Hindlimb muscle (tissue), 1 donor: ENCODE data around the gene PLTP. TPM values are rescaled to one million over a fixed set of nuclear protein-coding genes. Genes with fewer than 3 reads are reported as not detected.
"Not testable (repeated sequence)": the region's sequence is repeated elsewhere in the genome, so short reads cannot be mapped to it uniquely, and the experiment has no call there.

Source experiments
- DNase-seq: peaks from one replicate; pipeline ENCODE4 v3.0.0-alpha.2; 2013
- polyA plus RNA-seq: library from polyadenylated mRNA; unstranded; fragments of 120-200 nt; gene quantifications from one replicate; pipeline ENCODE4 v1.2.1, GENCODE V29; 2013; ENCODE audit not compliant: insufficient read length

The PLTP gene
- polyA plus RNA-seq, 1 donor = 26.2 TPM

- DNase-seq = no peak
Measured at GRCh38 chr20:45896641-45897161, 15.3 kb downstream of the PLTP start.

GRCh38 chr20:45894797-45895196 lies 17.2 kb downstream of the PLTP start:
- DNase-seq = no peak

GRCh38 chr20:45893831-45894230 lies 18.1 kb downstream of the PLTP start:
- no peak for DNase-seq

- DNase-seq = no peak
Measured at GRCh38 chr20:45892828-45893500, 19.0 kb downstream of the PLTP start.

GRCh38 chr20:45892049-45892825 lies 19.7 kb downstream of the PLTP start:
- DNase-seq = no peak

GRCh38 chr20:45890985-45891983 lies 20.7 kb downstream of the PLTP start, which contains the start of the genes CTSA and NEURL2:
TSS of gene CTSA (plus strand) at chr20:45891335. CDS start at chr20:45891569, 234 bp downstream.
TSS of gene NEURL2 (minus strand) at chr20:45891208. CDS start at chr20:45890991, 217 bp downstream.
- DNase-seq = peak; percentile 94

- DNase-seq = peak; percentile 84
Measured at GRCh38 chr20:45890077-45890984, 21.6 kb downstream of the PLTP start.

GRCh38 chr20:45888681-45889080 lies 23.3 kb downstream of the PLTP start:
- no peak for DNase-seq

- no peak for DNase-seq
Measured at GRCh38 chr20:45887346-45887715, 24.6 kb downstream of the PLTP start, which contains the start of gene SPATA25. TSS of gene SPATA25 (minus strand) at chr20:45887622. CDS start at chr20:45887590, 32 bp downstream.

- DNase-seq = no peak
Measured at GRCh38 chr20:45886590-45887345, 25.2 kb downstream of the PLTP start.

- DNase-seq = no peak
Measured at GRCh38 chr20:45883100-45883469, 28.9 kb downstream of the PLTP start.

- DNase-seq = no peak
Measured at GRCh38 chr20:45882469-45883099, 29.4 kb downstream of the PLTP start.

- peak; percentile 100 for DNase-seq
Measured at GRCh38 chr20:45880988-45881788, 30.8 kb downstream of the PLTP start, which contains the start of gene ZSWIM1. TSS of gene ZSWIM1 (plus strand) at chr20:45881227. CDS start at chr20:45882593, 1,366 bp downstream.

GRCh38 chr20:45878076-45878761 lies 33.7 kb downstream of the PLTP start:
- no peak for DNase-seq

- DNase-seq = no peak
Measured at GRCh38 chr20:45874576-45874975, 37.4 kb downstream of the PLTP start.

- not testable (repeated sequence) for DNase-seq
Measured at GRCh38 chr20:45874104-45874481, 37.9 kb downstream of the PLTP start.

- no peak for DNase-seq
Measured at GRCh38 chr20:45873409-45874103, 38.4 kb downstream of the PLTP start.

GRCh38 chr20:45872626-45873025 lies 39.3 kb downstream of the PLTP start:
- DNase-seq = no peak
